Suprapubic skin (tissue), 4 donors: ENCODE data around the gene UNC13D. TPM values are rescaled to one million over a fixed set of nuclear protein-coding genes. Genes with fewer than 3 reads are reported as not detected.

ENCODE experiments used
- DNase-seq, 2 donors: peaks; one replicate each; pipeline ENCODE4 v3.0.0-alpha.2; 2019; ENCODE audit warnings: low spot score in 2 of 2
- H3K27ac ChIP-seq: fragments of 200-600 bp; sonication (generic); one replicate; pipeline ENCODE4 v1.5.1; 2019
- H3K27me3 ChIP-seq: fragments of 200-600 bp; sonication (generic); one replicate; pipeline ENCODE4 v1.5.1; 2019
- H3K36me3 ChIP-seq: fragments of 200-600 bp; sonication (generic); one replicate; pipeline ENCODE4 v1.5.1; 2019
- H3K4me1 ChIP-seq: fragments of 200-600 bp; sonication (generic); one replicate; pipeline ENCODE4 v1.5.1; 2019
- H3K4me3 ChIP-seq: fragments of 200-600 bp; sonication (generic); one replicate; pipeline ENCODE4 v1.5.1; 2019; ENCODE audit warnings: mild to moderate bottlenecking
- H3K9me3 ChIP-seq: fragments of 200-600 bp; sonication (generic); one replicate; pipeline ENCODE4 v1.5.1; 2019
- EP300 ChIP-seq: sonication (generic); formaldehyde crosslinking; IDR thresholded peaks from one replicate; pipeline ENCODE4 v1.6.1; 2017; ENCODE audit warnings: antibody characterized with exemption
- POLR2A ChIP-seq, 2 donors: fragments of 450-650 bp; IDR thresholded peaks; one replicate each; pipeline ENCODE4 v1.6.1; 2017; ENCODE audit warnings: antibody characterized with exemption in 2 of 2, mild to moderate bottlenecking in 2 of 2, moderate library complexity in 2 of 2
- POLR2AphosphoS5 ChIP-seq, 3 donors: sonication (generic); formaldehyde crosslinking; IDR thresholded peaks; one replicate each; pipeline ENCODE4 v1.6.1; 2017; ENCODE audit warnings: antibody characterized with exemption in 3 of 3
- WGBS: methylation state at CpG from one replicate; pipeline ENCODE4 v1.1.5; 2018; 5-methylcytosine and 5-hydroxymethylcytosine counted together
- total RNA-seq, 4 donors: library from RNA; depleted of rRNA; stranded (reverse); fragments of >200 nt; gene quantifications; one replicate each; pipeline ENCODE4 v1.1.0, GENCODE V29; 2016
- TF ChIP-seq, protein P1 (sequence below), 2 donors: fragments of 200-600 bp in 1 of 2; fragments of 450-650 bp in 1 of 2; sonication (generic) in 1 of 2; IDR thresholded peaks; one replicate each; pipeline ENCODE4 v1.5.1; 2016 to 2019; ENCODE audit warnings: antibody characterized with exemption in 2 of 2, mild to moderate bottlenecking in 1 of 2, moderate library complexity in 1 of 2

Gene UNC13D
- total RNA-seq, 4 donors from 2014 or later: 5.2 to 21.0 (median 7.2) TPM

DNA sequence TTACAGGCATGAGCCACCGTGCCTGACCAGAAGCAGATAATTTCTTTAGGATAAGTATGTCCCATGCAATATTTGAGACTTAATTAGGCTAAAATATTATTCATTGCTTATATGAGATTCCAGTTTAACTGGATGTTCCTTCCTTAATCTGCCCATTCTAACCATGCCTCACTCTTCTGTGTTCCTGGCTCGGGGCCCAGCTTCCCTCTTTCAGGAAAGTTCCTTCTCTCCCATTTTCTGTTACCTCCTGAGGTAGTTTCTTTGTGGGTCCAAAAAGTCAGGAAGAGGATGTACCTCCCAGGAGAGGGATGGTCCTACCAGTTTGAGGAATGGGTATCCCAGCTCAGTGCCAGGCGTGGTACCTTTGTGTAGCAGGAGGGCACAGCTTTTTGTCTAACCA, 36.3 kb downstream of the UNC13D start:
- peaks cover 16% of the 10 kb centered on the region for H3K36me3 ChIP-seq
- H3K4me1 ChIP-seq: peaks cover 54% of the 10 kb centered on the region
- H3K4me3 ChIP-seq: no peak overlapping the region
- no peaks in the 10 kb centered on the region for H3K9me3 ChIP-seq
- 72% methylated on average over 3 of the region's 3 CpGs for WGBS
- peak overlapping the region; percentile 91 for H3K27ac ChIP-seq
- TF ChIP-seq POLR2AphosphoS5 (IDR thresholded peaks at IDR 0.05) (no peak), POLR2A (IDR thresholded peaks at IDR 0.05) (no peak)
- TF ChIP-seq, protein P1, sequence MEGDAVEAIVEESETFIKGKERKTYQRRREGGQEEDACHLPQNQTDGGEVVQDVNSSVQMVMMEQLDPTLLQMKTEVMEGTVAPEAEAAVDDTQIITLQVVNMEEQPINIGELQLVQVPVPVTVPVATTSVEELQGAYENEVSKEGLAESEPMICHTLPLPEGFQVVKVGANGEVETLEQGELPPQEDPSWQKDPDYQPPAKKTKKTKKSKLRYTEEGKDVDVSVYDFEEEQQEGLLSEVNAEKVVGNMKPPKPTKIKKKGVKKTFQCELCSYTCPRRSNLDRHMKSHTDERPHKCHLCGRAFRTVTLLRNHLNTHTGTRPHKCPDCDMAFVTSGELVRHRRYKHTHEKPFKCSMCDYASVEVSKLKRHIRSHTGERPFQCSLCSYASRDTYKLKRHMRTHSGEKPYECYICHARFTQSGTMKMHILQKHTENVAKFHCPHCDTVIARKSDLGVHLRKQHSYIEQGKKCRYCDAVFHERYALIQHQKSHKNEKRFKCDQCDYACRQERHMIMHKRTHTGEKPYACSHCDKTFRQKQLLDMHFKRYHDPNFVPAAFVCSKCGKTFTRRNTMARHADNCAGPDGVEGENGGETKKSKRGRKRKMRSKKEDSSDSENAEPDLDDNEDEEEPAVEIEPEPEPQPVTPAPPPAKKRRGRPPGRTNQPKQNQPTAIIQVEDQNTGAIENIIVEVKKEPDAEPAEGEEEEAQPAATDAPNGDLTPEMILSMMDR (IDR thresholded peaks at IDR 0.05): no peak
- no peaks in the 10 kb centered on the region for H3K27me3 ChIP-seq
- no peak for DNase-seq

DNA sequence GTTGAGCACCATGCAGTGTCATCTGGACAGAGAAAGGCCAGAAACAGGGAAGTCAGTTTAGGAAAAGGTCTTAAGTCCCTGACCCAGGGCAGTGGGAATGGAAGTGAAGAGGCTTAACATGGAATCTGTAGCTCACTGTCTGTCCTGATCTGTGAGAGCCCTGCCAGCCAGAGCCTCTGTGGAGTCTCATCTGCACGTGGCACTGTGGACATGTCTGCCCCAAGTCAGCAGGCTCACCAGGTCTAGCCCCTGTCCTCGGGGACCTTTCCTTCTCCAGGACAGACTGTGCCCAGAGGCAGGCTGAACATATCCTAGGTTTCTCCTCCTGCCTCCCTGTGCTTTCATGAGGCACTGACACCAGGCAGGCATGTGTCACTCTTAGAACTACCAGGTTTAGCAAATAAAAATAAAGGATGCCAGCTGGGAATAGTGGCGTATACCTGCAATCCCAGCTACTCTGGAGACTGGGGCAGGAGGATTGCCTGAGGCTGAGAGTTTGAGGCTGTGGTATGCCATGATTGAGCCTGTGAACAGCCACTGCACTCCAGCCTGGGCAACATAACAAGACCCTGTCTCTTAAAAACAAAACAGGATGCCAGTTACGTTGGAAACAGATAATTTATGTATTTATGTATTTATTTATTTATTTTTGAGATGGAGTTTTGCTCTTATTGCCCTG, 37.2 kb downstream of the UNC13D start:
- Histone ChIP-seq H3K36me3 (peaks cover 7% of the 10 kb centered on the region), H3K4me1 (peaks cover 50% of the 10 kb centered on the region), H3K9me3 (no peaks in the 10 kb centered on the region), H3K27me3 (no peaks in the 10 kb centered on the region), H3K27ac (peak overlapping the region; percentile 91), H3K4me3 (no peak overlapping the region)
- 71% methylated on average over 4 of the region's 4 CpGs for WGBS
- TF ChIP-seq POLR2A (IDR thresholded peaks at IDR 0.05) (no peak), POLR2AphosphoS5 (IDR thresholded peaks at IDR 0.05) (no peak), EP300 (no peak)
- TF ChIP-seq, protein P1 (IDR thresholded peaks at IDR 0.05): no peak
- no peak for DNase-seq

DNA sequence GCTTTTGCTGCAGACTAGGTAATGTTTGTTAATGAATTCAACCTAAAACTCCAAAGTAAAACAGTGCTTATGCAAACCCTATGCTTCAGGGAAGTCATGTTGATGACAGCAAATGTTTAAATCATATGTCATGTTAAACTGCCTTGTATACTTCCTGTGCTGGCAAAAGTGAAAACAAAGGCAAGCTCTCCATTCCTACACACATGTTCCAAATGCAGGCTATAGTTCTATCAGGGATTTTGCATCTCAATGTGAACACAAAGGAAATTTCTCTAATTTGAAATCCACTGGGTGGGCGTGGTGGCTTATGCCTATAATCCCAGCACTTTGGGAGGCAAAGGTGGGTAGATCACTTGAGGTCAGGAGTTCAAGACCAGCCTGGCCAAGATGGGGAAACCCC, 40.3 kb downstream of the UNC13D start:
- peaks cover 22% of the 10 kb centered on the region for H3K4me1 ChIP-seq
- peak in 1 of 2 donors; percentile 8 for DNase-seq
- H3K36me3 ChIP-seq: peaks cover 16% of the 10 kb centered on the region
- H3K9me3 ChIP-seq: no peaks in the 10 kb centered on the region
- 95% methylated on average over 1 of the region's 1 CpG for WGBS
- H3K27ac ChIP-seq: no peak overlapping the region
- no peak for TF ChIP-seq EP300
- TF ChIP-seq POLR2A (IDR thresholded peaks at IDR 0.05): no peak
- TF ChIP-seq, protein P1 (IDR thresholded peaks at IDR 0.05): no peak
- TF ChIP-seq POLR2AphosphoS5 (IDR thresholded peaks at IDR 0.05): no peak
- no peaks in the 10 kb centered on the region for H3K27me3 ChIP-seq
- H3K4me3 ChIP-seq: no peak overlapping the region

DNA sequence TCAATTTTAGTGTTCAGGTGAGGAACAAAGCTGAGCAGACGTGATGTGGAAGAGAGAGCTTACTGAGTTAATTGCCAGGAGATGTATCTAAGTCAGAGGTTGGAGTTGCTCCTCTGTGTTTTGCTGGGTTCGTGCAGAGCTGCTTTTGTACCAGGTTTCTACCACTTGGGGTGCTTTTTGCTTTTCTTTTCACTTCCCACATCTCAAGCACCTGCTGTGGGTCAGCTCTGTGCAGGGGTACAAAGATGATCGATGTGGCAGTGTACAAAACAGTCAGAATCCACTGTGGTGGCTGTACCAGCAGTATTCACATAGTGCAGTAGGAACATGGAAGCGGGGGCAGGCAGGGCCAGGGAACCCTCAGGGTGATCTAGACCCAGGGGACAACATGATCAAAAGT, 44.8 kb downstream of the UNC13D start:
- WGBS: 78% methylated on average over 4 of the region's 4 CpGs
- Histone ChIP-seq H3K4me3 (no peak overlapping the region), H3K27me3 (no peaks in the 10 kb centered on the region), H3K36me3 (peaks cover 39% of the 10 kb centered on the region), H3K9me3 (no peaks in the 10 kb centered on the region), H3K4me1 (no peaks in the 10 kb centered on the region), H3K27ac (no peak overlapping the region)
- DNase-seq: peak in 1 of 2 donors; percentile 16
- TF ChIP-seq, protein P1 (IDR thresholded peaks at IDR 0.05): no peak
- TF ChIP-seq POLR2A (IDR thresholded peaks at IDR 0.05): no peak
- no peak for TF ChIP-seq EP300

DNA sequence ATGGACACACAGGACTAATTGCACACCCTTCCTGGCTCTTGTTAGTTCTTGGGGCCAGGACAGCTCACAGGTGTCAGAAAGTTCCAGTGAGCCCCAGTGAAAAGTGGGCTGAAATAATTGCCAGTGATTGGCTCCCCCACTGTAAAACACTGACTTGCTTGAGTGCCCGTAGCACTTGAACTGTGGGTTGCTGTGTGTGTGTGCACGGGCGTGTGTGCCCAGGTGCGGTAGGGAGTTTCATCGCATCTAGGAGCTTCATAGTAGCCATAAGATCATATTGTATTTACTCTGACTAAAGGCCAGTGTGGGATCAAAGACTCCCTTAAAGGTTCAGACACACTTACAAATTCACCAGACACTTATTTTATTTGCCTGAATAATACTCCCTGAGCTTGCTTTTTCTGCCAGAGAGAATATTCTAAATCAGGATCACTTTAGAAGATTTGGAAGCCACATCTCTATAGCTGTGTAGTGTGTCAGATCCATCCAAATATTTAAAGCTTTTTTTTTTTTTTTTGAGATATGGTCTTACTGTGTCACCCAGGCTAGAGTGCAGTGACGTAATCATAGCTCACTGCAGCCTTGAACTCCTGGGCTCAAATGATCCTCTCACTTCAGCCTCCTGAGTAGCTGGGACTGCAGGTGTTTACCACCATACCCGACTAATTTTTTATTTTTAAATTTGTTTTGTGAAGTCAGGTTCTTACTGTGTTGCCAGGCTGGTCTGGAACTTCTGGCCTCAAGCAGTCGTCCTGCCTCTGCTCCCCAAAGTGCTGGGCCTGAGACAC, 48.2 kb downstream of the UNC13D start:
- peak in 1 of 2 donors; percentile 37 for DNase-seq
- Histone ChIP-seq H3K27ac (no peak overlapping the region), H3K27me3 (no peaks in the 10 kb centered on the region), H3K4me3 (no peak overlapping the region), H3K36me3 (peaks cover 43% of the 10 kb centered on the region), H3K4me1 (no peaks in the 10 kb centered on the region), H3K9me3 (no peaks in the 10 kb centered on the region)
- no peak for TF ChIP-seq POLR2AphosphoS5 (IDR thresholded peaks at IDR 0.05)
- no peak for TF ChIP-seq POLR2A (IDR thresholded peaks at IDR 0.05)
- no peak for TF ChIP-seq EP300
- TF ChIP-seq, protein P1 (IDR thresholded peaks at IDR 0.05): no peak
- WGBS: 91% methylated on average over 8 of the region's 8 CpGs
